A673 (cell line): ENCODE results near the gene MMP12. TPM values are rescaled to one million over a fixed set of nuclear protein-coding genes. Genes with fewer than 3 reads are reported as not detected.

Experiments
- BruUV-seq: library from RNA; stranded (reverse); fragments of 400-500 nt; replicated peaks from 2 replicates; lab custom pipeline; 2021; lab: Mats Ljungman, UMichigan
- CTCF ChIA-PET: fragments of 300-600 bp; sonication (Branson Sonifier 250); formaldehyde crosslinking; loops from one replicate; lab custom pipeline; 2022; ENCODE audit warnings: antibody characterized with exemption; lab: Charles Lee
- POLR2A ChIA-PET: fragments of 300-600 bp; sonication (Branson Sonifier 250); formaldehyde crosslinking; loops from one replicate; lab custom pipeline; 2022; ENCODE audit warnings: antibody characterized with exemption; ENCODE audit not compliant: low non-redundant PET; lab: Charles Lee
- DNase-seq: peaks from one replicate; pipeline ENCODE4 v3.0.0-alpha.2; 2015; ENCODE audit warnings: low spot score
- H3K27ac ChIP-seq: fragments of 200-600 bp; sonication (generic); 2 replicates; pipeline ENCODE4 v1.5.1; 2016; ENCODE audit warnings: mixed run types, low read depth, mild to moderate bottlenecking, mixed read lengths, antibody characterized with exemption, low read length; ENCODE audit not compliant: poor library complexity, severe bottlenecking
- H3K27me3 ChIP-seq: fragments of 200-600 bp; sonication (generic); replicated peaks from 2 replicates; pipeline ENCODE4 v1.6.1; 2017; ENCODE audit warnings: mixed run types, low read depth, mild to moderate bottlenecking, mixed read lengths, antibody characterized with exemption, low read length; ENCODE audit not compliant: insufficient read depth, poor library complexity
- H3K36me3 ChIP-seq: fragments of 200-600 bp; sonication (generic); 2 replicates; pipeline ENCODE4 v1.6.1; 2016; ENCODE audit warnings: mixed run types, mild to moderate bottlenecking, mixed read lengths, antibody characterized with exemption, low read length; ENCODE audit not compliant: insufficient read depth, poor library complexity, severe bottlenecking
- H3K4me1 ChIP-seq: fragments of 200-600 bp; sonication (generic); 2 replicates; pipeline ENCODE4 v1.6.1; 2017; ENCODE audit warnings: mixed run types, mild to moderate bottlenecking, mixed read lengths, antibody characterized with exemption, low read length; ENCODE audit not compliant: insufficient read depth, poor library complexity, severe bottlenecking
- H3K4me3 ChIP-seq: fragments of 200-600 bp; sonication (generic); 2 replicates; pipeline ENCODE4 v1.5.1; 2016; ENCODE audit warnings: low read depth, mixed run types, mild to moderate bottlenecking, mixed read lengths, low read length; ENCODE audit not compliant: poor library complexity, severe bottlenecking
- H3K9me3 ChIP-seq: fragments of 200-600 bp; sonication (generic); 2 replicates; pipeline ENCODE4 v1.6.1; 2016; ENCODE audit warnings: mixed run types, low read depth, mild to moderate bottlenecking, mixed read lengths, antibody characterized with exemption, low read length; ENCODE audit not compliant: poor library complexity, severe bottlenecking
- EZH2 ChIP-seq: fragments of 200-600 bp; sonication (generic); IDR thresholded peaks from 2 replicates; pipeline ENCODE4 v1.6.1; 2017; ENCODE audit warnings: borderline replicate concordance, low read depth, mild to moderate bottlenecking, mixed read lengths, antibody characterized with exemption, low read length; ENCODE audit not compliant: poor library complexity, severe bottlenecking
- intact Hi-C: fragments of 100-400 bp; cut with micrococcal nuclease; formaldehyde crosslinking; loops from one replicate; pipeline ENCODE4 v1.10.0; 2022; ENCODE audit not compliant: unreplicated experiment
- total RNA-seq: library from RNA; stranded (reverse); gene quantifications from 2 replicates; pipeline ENCODE4 v1.2.3, GENCODE V29; 2021
- TF ChIP-seq, protein P1 (sequence below): fragments of 300-800, 200-600 bp; sonication (generic); conservative IDR thresholded peaks from 2 replicates; pipeline ENCODE4 v1.5.1; 2017; ENCODE audit warnings: low read depth, mild to moderate bottlenecking, antibody characterized with exemption, low read length, moderate library complexity, mixed read lengths

MMP12 gene
- total RNA-seq, 1 experiment from 2014 or later: 0.19 TPM

DNA sequence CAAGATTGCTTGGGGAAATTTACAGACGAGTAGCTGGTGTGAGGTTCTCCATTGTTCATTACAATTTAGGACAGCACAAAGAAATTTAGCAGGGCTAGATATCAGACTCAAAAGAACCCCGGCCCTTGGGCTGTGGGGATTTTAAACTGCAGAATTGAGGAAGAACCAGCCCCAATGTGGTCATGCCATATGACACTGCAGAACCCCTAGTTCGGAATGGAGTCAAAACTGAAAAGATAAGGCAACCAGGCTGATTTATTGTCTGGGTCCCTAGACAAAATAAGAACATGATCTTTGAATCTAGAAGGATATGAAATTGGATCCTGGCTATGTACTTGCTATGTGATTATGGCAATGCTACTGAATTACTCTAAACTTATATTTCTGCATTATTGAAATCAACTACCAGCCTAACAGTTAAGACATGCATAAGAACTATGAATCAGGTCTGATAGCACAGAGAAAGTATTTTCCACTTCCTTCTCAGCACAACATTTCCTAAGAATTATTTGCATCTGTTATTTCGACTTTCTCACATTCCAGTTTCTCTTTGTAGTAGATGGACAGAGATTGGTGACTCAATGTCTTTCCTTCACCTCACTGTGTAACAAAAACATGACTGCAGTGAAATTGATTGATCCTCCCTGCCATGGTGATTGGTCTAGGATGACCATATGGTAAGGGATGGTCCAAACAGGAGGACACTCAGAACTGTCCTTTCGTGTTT is 44.6 kb downstream of the MMP12 start:
- intact Hi-C loops: no loop called here
- no peak for DNase-seq

DNA sequence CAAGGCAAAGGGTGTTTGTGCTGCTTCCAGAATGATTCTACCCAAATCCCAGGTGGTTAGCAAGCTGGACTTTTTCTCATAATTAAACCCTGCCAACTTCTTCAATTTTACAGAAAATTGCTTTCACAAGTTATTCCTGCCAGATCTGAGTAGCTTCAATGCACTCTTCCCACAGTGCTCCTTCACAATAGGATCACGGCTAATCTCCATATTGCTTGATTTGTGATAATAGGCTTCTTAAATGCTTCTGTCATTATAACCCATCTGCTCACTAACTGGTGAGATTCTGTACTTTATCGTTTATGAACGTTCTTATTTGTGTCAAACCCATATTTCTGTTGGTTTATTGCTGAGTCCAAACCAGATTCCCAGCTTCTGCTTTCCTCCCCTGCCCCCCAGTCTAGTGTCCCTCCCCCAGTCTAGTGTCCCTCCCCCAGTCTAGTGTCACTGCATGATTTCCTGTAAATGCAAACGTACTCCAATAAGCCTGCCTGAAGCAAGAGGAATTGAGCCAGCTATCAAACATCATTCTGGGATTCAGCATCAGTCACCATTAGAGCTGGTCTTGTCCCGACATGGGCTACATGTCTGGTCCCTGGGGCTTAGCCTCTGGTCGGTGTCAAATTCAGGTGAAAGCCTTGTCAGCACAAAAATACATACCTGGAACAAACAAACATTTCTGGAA is 45.3 kb downstream of the MMP12 start:
- Histone ChIP-seq H3K9me3 (no peaks in the 10 kb centered on the region), H3K36me3 (no peaks in the 10 kb centered on the region), H3K27me3 (no peaks in the 10 kb centered on the region), H3K4me1 (peaks cover 15% of the 10 kb centered on the region), H3K4me3 (peak overlapping the region; percentile 12), H3K27ac (peak overlapping the region; percentile 58)
- DNase-seq: peak; percentile 81
- BruUV-seq: no TSS peak
- ChIA-PET POLR2A (no interaction called here), CTCF (no interaction called here)
- TF ChIP-seq EZH2: no peak
- TF ChIP-seq, protein P1, sequence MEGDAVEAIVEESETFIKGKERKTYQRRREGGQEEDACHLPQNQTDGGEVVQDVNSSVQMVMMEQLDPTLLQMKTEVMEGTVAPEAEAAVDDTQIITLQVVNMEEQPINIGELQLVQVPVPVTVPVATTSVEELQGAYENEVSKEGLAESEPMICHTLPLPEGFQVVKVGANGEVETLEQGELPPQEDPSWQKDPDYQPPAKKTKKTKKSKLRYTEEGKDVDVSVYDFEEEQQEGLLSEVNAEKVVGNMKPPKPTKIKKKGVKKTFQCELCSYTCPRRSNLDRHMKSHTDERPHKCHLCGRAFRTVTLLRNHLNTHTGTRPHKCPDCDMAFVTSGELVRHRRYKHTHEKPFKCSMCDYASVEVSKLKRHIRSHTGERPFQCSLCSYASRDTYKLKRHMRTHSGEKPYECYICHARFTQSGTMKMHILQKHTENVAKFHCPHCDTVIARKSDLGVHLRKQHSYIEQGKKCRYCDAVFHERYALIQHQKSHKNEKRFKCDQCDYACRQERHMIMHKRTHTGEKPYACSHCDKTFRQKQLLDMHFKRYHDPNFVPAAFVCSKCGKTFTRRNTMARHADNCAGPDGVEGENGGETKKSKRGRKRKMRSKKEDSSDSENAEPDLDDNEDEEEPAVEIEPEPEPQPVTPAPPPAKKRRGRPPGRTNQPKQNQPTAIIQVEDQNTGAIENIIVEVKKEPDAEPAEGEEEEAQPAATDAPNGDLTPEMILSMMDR: no peak
- intact Hi-C loops: no loop called here

More for the DNA sequence above, 44.6 kb downstream of the MMP12 start:
- H3K27me3 ChIP-seq: no peaks in the 10 kb centered on the region
- peaks cover 15% of the 10 kb centered on the region for H3K4me1 ChIP-seq
- no TSS peak for BruUV-seq
- no peaks in the 10 kb centered on the region for H3K36me3 ChIP-seq
- ChIA-PET POLR2A (no interaction called here), CTCF (no interaction called here)
- peak overlapping the region; percentile 58 for H3K27ac ChIP-seq
- TF ChIP-seq, protein P1: no peak
- TF ChIP-seq EZH2: no peak
- no peaks in the 10 kb centered on the region for H3K9me3 ChIP-seq
- no peak overlapping the region for H3K4me3 ChIP-seq

DNA sequence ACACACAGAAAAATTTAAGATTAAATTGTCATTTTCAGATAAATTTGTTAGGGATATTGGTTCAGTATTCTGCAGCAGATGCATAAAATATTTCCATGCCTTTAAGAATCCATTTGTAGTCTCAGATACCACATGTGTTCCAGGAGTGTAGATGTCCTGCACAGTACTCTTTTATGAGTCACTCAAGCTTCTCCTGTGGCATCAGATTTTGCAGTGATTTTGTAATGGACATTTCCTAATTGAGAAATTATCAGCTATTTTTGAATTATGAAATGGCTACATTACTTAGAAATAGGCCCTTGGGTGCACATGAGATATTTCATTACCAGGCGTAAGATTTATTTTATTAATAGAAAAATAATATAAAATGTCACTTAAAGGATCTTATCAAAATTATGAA is 50.2 kb downstream of the MMP12 start:
- no TSS peak for BruUV-seq
- no peak for TF ChIP-seq EZH2
- TF ChIP-seq, protein P1: no peak
- DNase-seq: no peak
- H3K27me3 ChIP-seq: no peaks in the 10 kb centered on the region
- ChIA-PET CTCF (no interaction called here), POLR2A (no interaction called here)
- H3K36me3 ChIP-seq: no peaks in the 10 kb centered on the region
- H3K27ac ChIP-seq: no peak overlapping the region
- peaks cover 6% of the 10 kb centered on the region for H3K4me1 ChIP-seq
- no peaks in the 10 kb centered on the region for H3K9me3 ChIP-seq
- no peak overlapping the region for H3K4me3 ChIP-seq
- intact Hi-C loops: no loop called here
